D341Med (cell line): ENCODE data around the gene MTUS2.

Experiments
- DNase-seq: peaks from one replicate; pipeline ENCODE4 v3.0.0; 2012; ENCODE audit warnings: low spot score

The MTUS2 gene

DNA sequence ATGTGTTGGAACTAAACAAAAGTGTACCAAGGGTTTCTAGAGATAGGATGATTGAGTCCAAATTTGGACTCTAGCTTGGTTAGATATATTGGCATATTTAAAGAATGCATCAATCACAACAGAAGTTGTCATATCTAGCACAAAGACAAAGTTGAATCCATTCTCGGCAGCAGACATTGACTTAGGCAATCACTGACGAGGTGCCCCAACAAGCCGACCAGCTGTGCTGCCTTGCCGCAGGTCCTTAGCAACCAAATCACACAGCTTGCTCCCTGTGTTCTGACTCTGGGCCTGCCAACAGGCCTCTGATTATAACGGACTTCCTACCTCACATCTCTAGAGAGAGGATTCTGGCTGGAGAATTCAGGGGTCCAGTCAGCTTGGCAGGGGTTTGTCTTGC is 208.7 kb downstream of the MTUS2 start:
- no peak for DNase-seq

DNA sequence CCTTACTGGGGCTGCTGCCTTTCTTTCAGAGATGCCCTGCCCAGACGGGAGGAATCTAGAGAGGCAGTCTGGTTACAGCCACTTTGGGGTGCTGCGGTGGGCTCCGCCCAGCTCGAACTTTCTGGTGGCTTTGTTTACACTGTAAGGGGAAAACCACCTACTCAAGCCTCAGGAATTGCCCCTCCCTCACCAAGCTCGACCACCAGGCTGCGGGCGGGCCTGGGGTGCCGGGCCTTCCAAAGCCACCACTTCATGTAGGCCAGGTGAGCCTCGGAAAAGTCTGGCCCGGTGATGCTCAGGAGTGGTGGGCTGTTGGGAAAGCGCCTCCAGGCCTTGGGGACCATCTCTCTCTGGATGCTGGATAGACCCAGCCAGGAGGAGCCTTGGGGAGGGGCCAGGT is 218.6 kb downstream of the MTUS2 start:
- no peak for DNase-seq

DNA sequence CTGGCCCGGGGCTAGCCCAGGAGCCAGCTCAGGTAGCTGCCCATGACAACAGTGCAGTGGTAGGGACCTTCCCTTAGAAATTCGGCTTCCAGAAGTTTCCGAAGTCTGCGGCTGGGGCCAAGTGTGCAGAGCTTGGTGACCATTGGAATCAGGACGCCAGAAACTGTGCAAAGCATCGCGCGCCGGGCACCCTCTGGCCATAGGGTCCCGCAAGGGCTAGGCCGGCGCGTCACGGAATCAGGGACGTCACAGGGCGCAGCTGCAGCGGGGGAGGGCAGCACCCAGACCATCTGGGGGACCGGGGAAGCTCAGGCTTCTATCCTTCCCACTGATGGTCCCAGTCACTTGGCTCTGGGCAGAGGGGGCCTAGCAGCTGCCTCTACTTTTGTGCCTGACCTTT is 219.1 kb downstream of the MTUS2 start:
- DNase-seq = no peak

DNA sequence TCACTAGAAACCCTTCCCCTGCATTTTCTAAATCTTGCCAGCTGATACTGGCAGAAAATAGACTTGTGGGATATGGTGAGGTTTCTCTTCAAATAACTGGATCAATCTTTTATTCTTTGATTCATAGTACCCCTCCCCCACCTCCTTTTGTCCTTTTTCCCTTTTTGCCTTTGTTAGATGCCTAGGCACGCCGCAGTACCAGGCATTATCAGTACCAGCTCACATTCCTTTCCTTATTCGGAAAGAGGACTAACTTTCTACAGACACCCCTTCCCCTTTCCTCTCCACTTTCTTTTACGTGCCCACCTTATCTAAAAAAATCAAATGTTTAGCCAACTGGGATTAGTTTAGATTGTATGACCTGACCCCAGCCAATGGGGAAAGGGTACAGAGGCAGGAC is 226.4 kb downstream of the MTUS2 start:
- DNase-seq = no peak

DNA sequence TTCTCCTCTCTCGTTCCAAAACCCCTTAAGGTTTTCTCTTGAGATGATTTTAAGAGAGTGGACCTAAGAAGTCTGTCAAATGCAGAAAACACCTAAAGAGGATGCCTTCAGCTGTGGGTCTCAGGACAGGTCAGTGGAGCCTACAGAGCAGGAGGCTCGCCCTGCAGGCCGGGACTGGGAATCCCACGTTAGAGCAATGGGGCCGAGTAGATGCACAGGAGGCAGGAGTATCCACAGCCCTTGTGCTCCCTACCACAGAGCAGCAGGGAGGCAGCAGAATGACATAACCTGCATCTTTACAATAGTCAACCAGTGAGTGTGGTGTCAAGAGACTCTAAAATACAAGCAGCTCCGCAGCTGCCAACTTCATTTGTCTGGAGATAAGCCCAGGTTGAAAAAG is 229.4 kb downstream of the MTUS2 start:
- DNase-seq = no peak

DNA sequence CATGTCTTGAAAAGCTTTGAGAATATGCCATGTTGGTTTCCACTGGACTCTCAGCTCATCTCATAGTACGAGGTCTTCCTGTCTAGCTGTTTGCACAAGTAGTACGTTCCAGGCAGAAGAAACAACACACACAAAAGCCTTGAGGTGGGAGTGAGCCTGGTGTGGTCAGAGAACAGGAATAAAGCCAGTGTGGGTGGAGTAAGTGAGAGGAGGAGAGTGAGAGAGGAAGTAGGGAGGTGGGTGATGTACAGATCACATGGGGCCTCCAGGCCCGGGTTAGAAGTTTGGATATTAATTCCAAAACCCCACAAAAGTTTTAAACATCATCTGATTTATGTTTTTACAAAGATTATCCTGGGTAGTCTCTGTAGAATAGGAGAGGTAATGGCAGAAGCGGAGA is 230.6 kb downstream of the MTUS2 start:
- DNase-seq = no peak

DNA sequence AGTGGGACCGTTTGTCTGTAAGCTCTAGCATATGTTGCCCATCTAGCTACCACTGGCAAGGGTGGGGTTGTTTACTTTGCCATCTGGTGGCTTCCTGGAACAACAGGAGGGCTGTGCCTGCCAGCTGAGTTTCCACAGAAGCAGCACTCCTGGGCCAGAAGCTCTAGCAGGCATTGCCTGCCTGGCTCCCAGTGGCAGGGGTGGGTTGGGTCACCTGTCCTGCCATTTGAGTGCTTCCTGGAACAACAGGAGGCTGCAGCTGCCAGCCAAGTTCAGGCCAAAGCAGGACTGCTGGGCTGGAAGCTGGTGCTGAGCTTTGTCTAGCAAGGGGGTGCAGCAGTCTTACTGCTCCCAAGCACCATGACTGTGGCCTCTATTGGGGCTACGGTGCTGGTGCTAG is 239.7 kb downstream of the MTUS2 start:
- DNase-seq = no peak

DNA sequence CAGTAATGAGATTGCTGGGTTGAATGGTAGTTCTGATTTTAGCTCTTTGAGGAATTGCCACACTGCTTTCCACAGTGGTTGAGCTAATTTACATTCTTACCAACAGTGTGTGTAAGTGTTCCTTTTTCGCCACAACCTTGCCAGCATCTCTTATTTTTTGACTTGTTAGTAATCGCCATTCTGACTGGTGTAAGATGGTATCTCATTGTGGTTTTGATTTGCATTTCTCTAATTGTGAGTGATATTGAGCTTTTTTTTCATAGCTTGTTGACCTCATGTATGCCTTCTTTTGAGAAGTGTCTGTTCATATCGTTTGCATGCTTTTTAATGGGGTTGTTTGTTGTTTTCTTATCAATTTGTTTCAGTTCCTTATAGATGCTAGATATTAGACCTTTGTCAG is 245.0 kb downstream of the MTUS2 start:
- DNase-seq = no peak

DNA sequence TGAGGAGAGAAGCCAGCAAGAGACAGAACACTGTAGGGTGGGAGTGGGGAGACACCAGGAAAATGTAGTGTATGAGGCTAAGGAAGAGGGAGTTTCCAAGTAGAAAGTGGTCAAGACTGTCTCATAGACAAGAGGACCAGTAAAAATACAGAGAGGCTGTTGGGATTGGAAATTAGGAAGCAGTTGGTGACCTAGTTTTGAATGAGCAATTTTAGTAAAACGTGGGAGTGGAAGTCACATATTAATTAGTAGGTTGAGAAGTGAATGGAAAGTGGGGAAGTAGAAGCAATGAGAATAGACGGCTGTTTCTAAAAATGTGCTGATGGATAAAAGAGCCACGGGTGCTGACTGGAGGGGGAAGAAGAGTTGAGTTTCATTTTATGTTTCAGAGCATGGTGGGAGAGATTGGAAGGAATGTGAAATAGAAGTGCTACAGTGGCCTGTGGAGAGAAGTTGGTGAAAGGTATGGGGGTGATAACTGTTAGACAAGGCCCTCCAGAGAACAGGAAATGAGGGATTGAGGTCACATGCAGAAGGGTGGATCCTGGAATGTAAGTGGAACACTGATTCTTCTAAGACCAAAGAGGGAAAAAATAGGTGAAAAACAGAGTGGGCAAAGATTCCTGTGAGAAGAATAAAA is 247.3 kb downstream of the MTUS2 start:
- DNase-seq = no peak

DNA sequence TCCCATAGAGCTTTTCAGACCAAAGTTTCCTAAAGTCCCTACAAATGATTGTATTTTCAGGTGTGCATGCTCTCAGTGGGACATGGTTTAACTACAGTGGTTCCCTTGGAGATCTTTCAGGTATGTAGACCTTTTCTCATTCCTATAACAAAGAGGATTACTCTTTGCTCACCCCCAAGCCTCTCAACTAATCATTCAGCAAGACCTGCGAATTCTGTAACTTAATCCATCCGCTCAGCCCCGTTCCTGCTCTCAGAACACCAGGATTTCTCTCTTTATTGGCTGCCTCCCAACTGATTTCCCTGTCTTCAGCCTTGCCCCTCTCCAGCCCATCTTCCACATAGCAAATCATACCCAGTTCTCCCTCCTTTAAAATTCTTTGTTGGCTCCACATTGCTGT is 253.6 kb downstream of the MTUS2 start:
- no peak for DNase-seq

DNA sequence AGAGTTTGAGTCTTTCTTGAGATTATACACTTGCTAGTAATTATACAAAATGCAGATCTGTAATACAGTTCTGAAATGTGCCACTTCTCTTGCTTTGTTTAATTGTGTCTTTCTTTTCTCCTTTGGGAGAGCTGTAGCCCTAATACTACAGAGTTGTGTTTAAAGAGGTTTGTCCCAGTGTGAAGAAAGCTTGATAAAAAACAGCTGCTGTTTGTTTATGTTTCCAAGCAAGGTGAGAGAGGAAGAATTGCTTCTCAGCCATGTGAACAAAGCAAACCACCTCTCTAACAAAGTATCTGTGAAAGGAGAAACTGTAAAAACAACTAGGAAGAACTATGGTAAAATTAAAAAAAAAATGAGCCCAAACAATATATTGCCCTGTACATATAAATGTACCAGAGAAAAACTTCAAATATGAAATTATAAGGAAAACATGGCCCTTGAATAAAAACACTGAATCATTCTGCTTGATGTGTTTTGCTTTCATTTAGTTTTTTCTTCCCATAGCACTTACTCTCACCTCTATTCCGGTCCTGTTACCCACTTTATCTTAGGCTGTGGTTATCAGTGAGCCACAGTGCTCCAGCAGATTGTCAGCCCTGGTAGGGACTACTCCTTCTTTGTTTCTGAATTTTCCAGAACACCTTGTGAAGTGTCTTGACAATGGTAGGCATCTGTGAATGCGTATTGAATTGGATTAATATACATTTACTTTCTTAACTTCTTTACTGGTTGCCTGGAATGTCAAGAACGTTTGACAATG is 257.1 kb downstream of the MTUS2 start:
- no peak for DNase-seq

DNA sequence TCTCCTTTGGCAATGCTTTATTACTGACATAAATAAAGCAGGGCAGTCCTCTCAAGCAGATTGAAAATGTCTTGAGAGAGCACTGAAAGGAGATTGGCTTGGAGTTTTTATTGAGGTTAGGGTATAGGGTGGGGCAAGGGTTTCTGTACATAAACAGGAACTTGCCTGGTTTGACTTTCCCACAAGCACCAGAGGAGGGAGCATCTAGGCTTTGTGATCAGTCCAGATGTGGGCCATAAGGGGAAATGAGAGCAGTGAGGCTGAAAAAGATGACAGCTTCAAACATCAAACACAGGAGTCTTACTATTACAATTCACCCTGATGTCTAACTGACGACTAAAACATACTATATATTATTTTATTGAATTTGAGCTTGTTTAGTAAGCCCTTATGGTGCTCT is 260.9 kb downstream of the MTUS2 start:
- DNase-seq = no peak

DNA sequence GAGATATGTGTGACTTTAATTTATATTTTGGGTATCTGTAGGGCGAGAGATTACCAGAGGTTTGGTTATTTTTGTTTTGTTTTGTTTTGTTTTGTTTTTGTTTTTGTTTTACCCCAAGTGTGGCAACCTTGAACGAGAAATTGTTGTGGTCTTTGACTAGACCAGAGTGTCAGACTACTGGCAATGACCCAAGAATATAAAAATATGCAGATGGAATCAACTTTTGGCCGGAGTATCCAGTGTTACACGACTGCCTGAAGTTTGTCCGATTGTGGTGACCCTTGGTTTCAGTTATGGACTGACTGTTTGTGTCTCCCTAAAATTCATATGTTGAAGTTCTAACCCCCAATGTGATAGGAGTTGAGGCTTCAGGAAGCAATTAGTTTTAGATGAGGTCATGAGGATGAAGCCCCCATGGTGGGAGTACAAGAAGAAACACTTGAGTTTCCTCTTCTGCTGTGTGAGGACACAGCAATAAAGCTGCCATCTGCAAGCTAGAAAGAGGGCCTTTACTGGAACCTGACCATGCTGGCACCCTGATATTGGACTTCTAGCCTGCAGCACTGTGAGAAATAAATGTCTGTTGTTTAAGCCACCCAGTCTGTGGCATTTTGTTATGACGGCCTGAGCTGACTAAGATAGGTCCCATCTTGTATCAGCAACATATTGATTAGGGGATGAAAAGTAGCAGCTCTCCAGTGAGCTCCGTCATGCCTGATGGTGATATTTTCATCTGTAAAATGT is 261.7 kb downstream of the MTUS2 start:
- DNase-seq = no peak

DNA sequence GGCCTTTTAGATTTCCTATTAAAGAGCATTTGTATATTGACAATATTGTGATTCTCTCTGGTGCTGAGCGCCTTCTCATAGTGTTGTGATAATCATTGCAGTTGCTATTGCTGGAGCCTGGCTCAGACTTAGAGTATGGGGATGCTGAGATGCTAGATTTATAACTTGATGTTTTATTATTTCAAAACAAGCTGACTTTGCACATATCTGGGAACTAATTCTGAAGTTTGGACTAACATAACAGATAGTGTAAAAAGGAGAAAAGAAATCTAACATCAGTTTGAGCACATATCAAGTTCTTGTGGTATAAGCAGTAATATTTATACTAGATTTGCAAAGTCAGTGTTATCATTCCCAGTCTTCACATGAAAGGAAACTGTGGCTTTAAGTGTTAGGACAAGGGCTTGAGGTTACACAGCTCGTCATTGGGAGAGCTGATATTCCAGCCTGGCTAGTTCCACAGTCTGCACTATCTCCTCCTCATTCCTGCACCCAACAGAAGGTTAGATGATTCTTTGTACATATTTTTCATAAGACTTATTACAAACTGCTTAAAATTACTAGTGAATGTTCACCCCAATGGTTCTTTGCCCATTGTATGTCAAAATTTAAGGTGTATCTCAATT is 279.8 kb downstream of the MTUS2 start:
- no peak for DNase-seq

DNA sequence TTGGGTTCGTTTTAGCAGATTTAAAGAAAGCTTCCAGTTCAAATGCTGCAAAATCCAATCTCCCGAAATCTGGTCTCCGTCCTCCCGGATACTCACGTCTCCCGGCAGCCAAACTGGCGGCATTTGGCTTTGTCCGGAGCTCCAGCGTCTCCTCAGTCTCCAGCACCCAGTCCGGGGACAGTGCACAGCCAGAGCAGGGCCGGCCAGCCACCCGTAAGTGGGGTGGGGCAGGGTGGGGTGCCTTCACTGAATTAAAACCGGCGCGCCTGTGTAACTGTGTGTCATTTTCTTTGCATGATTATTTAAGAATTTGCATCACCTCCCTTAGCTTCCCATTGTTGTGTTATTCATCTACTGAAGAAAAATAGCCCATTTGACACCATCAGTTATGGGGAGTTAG is 280.6 kb downstream of the MTUS2 start:
- DNase-seq = no peak

DNA sequence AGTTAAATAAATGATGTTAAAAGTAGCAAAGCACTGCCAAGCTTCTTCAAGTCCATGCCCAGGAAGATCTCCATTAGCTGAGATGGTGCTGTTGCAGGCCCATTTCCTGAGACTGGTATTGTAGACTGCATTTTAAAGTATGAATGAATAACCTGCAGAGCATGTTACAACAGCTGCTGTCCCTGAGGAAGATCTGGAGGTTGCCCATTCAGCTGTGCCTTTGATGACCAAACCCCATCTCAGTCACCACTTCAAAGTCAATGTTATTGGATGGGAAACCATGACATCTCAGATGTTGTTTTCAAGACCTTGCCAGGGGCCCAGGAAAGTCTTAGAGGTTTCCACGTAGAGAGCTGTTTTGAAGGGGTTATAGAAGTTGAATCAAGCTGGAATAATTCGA is 281.3 kb downstream of the MTUS2 start:
- no peak for DNase-seq

DNA sequence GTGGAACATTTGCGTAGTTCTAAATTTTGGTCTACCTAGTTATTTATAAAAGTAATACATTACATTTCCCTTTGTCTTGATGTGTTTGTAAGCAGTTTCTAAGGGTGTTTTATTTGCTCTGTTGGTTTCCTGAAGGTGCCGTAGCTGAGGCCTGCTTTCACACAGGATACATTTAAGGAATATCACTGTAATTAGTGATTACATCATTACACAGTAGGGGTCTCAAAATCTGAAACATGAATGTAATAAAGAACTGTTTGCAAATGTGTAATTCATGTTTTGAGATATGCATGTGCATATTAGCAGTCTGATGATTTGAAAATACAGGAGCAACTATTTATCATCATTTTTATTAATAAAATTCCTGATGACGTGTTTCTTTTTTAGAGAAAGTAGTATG is 281.8 kb downstream of the MTUS2 start:
- DNase-seq = no peak

DNA sequence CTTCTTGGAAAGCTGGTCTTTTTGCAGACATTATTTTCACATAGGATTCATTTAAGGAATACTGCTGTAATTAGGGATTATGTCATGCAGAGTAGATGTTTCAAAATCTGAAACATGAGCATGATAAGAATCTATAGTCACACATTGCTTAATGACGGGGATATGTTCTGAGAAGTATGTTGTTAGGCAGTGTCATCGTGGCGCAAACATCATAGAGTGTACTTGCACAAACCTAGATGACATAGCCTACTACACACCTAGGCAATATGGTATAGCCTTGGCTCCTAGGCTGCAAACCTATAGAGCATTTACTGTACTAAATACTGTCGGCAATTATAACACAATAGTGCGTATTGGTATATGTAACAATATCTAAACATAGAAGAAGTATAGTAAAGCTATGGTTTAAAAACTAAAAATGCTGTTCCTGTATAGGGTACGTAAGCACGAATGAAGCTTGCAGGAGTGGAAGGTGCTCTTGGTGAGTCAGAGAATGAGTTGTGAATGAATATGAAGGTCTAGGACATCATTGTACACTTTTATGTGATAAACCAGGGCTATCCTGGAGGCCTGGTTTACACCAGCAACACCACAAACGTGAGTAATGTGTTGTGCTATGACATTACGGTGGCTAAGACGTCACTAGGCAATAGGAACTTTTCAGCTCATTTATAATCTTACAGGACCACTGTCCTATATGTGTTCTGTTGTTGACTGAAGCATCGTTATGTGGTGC is 283.1 kb downstream of the MTUS2 start:
- DNase-seq = no peak

DNA sequence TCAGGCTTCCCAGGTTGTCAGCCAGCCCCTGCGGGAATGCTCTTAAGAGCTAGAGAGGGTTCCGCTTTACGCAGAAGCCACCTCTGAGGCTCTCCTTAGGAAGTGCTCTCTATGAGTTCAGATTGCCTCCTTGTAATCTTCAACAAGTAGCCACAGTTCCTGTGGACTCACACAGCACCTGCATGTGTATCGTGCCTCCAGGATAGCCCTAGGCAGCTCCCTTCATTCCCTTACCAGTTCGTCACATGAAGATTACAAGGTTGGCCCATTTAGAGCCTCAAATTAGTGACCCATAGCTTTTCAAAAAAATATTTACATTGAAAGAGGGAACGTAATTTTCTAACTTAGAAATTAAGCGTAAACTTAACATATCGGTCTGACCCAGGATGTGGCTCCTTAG is 284.3 kb downstream of the MTUS2 start:
- no peak for DNase-seq

DNA sequence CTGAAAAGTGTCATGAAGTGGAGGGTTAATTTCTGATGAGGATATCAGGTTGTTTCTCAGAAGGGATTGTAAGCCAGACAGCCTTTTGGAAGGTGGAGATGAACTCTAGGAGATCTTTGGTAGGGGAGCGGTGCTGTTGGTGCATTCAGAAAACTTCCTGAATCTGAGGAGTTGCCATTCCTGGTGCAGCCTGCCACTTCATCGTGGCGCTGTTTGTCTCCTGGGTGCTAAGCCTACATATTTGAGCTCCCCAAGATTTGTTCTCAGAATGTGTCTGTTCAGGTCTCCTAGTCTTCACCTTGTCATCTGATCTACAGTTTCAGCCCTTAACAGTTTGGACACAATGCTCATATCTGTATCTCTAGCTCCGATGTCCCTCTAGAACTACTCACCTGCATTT is 285.6 kb downstream of the MTUS2 start:
- peak; percentile 30 for DNase-seq

DNA sequence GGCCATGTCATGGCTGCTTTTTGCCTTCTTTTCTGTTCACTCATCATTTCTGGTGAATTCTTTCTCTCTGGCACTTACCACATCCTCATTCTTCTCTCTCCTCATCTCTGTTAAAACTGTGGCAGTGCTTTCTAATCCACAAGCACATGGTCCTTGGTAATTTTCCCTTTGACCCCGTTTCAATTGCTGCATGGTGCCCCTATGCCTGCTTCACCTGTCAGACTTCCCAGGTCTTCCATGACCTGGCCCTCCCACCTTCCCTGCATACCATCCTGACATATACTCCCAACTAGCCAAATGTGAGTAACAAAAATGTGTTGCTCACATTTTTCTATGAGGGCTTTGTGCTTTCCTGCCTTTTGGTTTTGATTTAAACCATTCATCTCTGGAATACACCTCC is 286.5 kb downstream of the MTUS2 start:
- DNase-seq = no peak

DNA sequence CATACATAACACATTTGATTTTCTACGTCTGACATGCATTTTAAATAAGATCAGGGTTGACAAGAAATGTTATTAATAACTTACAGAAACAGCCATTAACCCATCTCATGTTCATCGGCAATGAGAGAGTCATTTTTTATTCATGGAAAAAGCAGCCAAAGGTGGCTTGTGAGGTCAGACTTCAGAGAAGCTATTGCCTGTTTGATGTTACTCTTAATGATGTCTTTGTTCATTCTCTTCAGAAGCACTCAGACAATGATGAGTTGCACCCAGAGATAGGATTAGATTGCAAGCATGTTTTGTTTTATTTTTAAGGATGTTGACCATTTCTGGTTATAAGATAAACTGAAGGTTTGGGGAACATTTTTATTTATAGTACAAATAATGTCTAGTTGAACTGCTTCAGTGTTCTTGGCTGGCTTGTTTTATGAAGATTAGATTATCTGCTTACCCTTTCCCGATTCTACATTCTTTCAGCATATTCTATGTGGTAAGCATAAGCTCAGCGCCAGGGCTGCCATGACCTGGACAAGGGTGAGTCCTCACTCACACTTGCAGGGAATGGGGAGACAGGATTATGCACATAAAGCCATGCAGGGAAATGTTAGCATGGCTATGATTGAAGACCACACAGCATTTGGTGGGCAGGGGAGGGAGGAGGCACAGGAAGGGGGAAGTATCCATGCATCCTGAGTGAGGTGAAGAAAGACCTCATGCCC is 288.1 kb downstream of the MTUS2 start:
- no peak for DNase-seq
